NCI-H446 treated with DMSO at 0.1 percent for 48 hours (cell line): Measurements from ENCODE around the gene KCNJ1.

Experiments used
- DNase-seq: peaks from one replicate; lab custom pipeline; 2025; lab: John Stamatoyannopoulos, UW

KCNJ1 gene

DNA sequence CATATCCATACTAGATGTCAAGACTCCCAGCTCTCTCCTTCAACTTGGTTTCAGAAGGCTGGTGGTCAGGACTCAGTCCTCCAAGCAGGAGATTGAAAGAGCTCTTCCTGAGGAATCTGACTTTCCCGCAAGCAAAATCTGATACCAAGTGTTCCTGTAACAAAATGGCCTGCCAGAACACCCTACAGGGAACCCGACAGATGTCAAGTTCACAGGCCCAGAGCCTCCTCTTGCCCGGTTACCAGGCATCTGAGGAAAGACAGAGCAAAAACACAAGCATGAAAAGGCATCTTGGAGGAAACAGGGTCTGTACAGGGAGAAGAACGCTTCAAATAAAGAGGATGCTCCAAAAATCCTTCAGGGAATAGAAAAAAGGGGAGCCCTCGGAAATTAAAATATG is 15.4 kb upstream of the KCNJ1 start:
- DNase-seq, result no peak

DNA sequence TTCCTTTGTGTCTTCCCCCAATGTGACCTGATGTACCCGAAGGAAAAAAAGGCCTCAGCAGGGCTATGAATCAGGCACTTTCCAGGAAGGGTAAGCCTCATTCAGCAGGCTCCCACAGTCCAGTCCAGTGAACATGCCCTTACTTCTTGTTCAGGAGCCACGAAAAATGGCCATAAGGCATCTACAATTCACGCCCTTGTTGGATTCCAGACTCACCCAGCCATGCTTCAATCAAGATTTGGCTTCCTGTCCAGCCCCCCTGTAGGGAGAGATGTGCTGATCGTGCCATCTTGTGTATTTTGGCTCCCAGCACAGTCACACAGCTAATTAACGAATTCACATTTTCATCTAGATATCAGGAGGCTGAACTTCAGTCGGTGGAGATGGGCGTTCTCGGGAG is 14.1 kb upstream of the KCNJ1 start:
- DNase-seq, result peak; percentile 18

DNA sequence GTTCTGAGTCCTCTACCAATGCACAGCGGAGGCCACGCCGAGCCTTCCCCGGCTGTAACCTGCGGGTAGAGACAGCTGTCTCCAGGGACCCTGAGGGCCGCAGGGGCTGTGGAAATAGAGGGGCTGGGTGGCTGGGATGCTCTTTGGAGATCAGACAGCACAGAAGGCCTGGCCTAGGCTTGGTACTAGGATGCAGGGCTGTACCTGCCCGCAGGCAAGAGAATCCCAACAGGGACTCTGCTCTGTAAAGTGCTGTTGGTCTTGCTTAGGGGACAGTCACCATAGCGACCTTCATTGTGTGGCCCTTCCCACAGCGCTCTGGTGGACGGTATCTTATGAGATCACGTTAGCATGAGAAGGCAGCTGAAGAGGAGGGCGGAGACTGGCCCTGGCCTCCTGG is 12.7 kb upstream of the KCNJ1 start:
- DNase-seq, result no peak

DNA sequence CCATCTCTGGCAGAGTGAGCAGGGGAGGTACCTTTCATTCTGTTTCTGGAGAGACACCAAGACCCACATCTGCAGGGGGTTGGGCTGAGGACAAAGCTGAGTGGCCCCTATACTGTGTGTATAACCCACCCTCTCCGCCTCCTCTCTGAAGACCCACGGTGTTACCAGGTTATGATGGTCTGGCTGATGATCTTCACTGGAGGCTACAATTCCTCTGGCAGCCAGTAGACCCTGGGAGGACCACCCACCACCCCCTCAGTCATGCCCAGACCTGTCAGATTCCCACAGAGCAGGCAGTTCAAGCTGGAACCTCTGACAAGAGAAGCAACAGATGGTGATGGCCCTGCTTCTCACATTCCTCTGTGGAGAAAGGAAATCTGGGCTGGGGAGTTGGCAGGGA is 11.4 kb upstream of the KCNJ1 start:
- no peak for DNase-seq

GRCh38 chr11:128877726-128878125 is 10.6 kb upstream of the KCNJ1 start:
- DNase-seq, result no peak

- DNase-seq, result no peak
Observed at GRCh38 chr11:128876133-128876650, 9.1 kb upstream of the KCNJ1 start.

- no peak for DNase-seq
Observed at GRCh38 chr11:128874427-128874826, 7.3 kb upstream of the KCNJ1 start.

DNA sequence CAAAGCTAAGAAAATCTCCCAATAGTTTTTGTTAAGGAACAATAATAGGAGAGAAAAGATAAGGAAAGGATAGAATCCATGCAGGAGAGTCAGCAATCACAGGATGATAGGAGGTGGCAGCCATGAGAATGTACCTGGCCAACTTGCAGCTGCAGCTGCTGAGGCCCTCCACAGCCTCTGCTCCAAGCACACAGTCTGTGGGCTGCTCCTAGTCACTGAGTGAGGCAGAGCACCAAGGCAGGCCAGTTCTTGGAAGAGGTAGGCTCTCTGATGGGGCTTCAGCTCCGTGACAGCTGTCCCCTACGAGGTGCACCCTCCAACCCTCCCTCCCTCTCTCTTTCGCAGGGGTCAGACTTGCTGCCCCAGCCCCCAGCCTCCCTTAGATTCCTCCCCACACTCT is 5.5 kb upstream of the KCNJ1 start:
- no peak for DNase-seq

GRCh38 chr11:128872094-128872493 is 5.0 kb upstream of the KCNJ1 start:
- no peak for DNase-seq

GRCh38 chr11:128871168-128871610 is 4.1 kb upstream of the KCNJ1 start:
- no peak for DNase-seq

DNA sequence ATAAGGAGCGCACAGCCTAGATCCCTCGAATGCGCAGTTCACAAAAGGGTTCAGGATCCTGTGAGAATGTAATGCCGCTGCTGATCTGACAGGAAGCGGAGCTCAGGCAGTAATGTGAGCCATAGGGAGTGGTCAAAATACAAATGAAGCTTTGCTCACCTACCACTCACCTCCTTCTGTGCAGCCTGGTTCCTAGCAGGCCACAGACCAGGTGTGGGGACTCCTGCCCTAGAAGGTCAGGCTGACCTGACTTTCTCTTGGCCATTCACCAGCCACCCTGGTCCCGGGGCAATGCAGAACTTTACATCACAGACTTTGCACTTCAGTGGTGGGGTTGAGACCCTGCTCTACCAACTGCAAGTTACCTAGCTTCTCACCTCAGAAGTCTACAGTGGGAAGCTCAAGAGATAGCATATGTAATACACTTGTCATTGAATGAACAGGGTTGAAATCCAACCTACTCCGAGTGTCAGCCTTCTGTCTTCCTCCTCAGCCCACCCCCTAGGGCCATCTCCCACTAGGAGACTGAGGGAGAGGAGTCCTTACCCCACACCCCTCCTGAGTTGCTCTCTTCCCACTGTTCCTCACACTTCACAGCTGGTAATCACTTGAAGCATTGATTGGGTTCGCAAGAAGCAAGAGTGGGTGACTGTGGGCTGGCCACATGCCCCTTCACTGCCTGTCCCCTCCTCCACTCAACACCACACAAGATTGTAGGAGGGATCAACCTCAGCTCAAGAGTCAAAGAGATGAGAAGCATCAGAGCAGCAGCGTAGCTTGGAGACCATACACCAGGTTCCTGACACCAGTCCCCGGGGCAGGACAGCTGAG is 2.0 kb upstream of the KCNJ1 start:
- no peak for DNase-seq

DNA sequence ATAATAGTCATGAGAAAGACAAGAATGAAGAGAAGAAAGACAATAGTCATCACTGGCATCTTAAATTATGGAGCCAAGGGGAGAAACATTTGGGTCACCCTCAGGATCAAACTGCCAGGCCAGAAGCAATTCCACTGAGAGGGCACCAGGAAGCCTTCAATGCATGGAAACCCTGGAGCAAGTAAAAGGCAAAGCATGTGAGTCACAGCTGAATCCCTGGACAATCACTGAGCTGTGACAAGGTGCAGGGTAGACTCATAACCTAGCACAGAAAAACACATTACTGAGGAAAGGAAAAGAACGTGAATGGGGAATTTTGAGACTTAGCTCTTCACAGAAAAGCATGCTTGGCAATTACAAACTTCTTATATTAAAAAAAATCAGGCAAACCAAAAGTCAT is 1.6 kb downstream of the KCNJ1 start:
- DNase-seq, result no peak

DNA sequence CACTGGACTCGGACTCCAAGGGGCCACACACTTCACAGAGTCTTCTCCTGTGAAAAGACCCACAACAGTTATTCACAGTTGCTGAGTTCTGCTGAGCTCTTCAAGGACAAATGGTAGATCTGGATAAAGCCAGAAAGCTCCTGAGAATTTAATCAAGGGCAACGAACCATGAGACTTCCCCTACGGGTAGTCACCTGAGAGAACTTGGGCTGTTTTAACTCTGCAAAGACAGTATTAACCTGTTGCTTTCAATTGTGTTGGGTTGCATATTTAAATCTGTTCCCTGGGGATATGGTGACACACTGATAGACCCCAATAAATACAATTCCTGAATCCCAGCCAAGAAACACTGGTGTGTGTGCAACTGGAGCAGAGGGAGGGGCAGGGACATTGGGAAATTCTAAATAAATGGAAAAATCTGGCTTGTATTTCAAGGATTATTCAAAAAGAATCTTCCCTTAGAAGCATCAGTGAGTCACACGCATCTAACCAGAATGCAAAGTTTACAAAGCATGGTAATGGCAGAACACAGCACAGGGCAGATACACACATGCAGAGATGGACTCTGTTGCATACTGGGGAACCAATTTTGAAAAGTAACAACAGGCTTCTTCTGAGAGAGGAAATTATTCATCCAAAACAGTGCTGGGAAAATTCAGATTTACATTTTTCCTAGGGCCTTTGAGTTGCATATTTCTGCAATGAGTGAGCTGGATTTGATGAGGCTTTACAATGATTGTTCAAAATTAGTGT is 4.0 kb downstream of the KCNJ1 start:
- DNase-seq, result no peak

- DNase-seq, result no peak
Observed at GRCh38 chr11:128862406-128862805, 4.7 kb downstream of the KCNJ1 start.

DNA sequence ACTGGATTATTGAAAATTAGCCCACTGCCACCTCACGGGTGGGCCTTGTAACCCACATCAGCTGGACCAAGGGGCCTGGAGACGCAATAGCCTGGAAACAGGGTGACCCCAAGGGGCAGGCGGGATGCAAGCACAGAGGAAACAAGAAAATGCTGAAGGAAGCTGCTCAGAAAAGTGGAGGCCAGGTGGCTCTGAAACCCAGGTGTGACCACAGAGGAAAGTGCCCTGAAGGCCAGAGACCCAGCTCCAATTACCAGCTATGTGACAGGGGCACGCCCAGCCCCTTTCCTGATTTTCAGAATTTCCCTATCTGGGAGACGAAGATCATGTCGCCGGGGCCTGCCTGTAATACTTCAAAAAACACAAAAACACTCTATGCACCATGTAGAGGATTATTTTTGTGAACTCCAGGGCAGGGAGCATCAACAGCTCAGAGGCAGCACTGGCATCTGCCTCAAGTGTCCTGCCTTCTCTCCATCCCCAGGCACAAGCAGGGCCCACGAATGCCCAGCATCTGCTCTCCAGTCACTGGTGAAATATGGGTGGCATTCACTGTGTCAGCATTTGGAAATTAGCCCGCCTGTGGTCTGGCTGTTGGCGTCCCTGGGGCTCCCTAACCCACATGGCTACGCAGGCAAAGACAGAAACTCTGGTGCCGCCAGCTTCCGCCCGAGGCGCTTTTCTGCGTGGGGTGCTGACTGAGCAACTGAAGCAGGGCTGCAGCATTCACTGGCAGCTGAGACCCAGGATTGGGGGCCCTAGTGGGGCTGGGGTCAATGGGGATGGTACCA is 6.3 kb downstream of the KCNJ1 start:
- no peak for DNase-seq

DNA sequence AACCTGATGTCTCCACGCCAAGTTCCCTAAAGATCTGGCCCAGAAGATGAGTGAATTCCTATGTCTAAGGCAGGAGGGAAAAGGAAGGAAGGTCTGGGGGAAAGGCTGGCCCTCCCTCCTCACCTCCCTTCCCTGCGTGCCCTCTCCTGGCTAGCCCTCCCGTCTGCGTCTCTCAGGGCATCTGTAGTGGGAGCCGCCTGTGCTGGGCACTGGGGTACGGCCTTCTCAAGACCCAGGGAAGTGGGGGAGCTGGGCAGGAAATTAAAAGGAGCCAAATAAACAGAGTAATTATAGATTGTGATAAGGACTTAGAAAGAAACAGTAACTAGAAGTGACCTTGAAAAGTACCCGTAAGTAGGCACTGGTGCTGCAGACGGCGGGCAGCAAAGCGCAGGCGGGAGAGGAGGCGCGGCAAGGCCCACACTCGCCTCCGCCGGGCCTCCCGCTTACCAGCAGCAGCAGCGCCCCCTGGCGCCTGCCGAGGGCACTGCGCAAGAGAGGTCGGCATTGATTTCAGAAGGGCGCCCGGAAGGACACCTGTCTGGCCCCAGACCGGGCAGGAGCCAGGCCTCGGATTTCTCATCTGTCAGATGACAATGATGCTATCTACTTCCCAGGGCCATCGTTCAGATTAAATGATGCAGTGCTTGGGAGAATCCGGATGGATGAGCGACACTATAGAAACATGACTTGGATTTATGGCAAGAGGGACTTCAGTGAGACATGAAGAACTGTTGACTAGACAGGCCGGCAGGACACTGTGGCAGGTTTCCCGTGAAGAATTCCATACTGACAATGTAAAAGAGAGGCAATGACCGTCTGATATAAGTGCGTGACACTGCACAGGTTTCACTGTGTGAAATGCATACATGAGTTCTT is 7.3 kb downstream of the KCNJ1 start:
- DNase-seq, result no peak

DNA sequence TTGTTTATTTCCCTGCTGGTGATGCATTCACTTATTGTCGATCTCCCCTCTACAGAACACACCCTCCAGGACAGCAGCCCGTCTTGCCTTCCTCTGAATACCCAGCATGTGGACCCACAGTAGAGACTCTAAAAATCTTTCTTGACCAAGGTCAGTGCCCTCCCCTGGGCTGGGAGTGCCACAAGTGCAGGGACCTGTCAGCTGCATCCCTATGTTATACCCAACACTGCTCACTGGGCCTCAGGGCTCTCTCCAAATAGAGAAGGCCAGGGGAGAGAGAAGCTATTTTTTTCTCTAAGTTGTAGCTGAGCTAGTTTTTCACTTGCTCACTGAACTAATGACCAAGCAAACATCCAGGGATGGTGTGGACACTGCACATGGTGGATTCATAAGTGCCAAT is 9.8 kb downstream of the KCNJ1 start:
- DNase-seq, result no peak

- DNase-seq, result no peak
Observed at GRCh38 chr11:128856241-128856640, 10.9 kb downstream of the KCNJ1 start.

DNA sequence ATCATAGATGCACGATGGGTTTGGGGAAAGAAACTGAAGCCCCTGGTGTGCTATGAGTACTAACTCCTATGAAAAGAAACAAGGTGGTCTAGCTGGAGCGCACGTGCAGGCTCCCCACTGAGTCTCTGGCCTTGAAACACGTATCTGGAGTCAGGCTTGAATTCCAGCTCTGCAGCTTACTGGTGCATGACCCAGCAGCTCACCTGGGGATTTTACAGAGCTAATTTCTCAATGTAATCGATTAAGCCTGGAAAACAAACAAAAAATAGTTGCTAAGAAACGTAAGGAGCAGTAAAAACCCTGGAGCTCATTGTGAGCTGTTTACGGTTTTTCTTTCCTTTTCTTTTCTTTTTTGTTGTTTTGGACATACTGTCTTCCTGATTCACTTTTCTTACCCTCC is 12.3 kb downstream of the KCNJ1 start:
- DNase-seq, result no peak

GRCh38 chr11:128853559-128853958 is 13.5 kb downstream of the KCNJ1 start:
- DNase-seq, result no peak

DNA sequence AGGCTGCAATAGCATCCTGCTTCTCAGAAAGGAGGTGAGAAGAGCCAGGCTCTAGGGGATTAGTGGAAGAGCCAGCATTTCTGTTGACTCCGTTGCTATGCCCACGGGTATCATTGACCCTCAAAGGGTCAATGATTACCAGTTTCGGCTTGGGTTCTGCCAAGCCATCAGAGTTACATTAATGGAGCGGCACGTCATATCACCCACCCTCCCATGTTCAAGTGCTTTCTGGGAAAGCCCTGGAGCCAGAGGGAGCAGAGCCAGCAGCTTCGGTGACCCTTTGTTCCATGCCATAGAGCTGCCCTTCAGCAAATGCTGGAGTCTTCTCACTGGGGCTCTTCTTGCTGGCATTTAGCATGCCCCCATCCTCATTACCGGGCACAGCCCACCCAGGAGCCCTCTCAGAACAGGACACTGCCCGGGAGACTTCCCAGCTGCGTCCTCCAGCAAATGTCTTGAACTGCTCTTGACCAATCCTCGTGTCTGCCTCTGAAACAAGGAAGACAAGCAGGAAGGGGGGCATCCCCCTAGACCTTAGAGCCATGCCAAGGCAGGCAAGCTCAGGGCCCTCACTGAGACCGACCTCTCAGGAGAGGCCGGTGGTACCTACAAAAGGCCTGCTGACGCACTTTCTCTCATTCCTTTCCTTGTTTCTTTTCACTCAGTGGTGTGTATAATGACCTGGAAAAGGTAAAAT is 14.6 kb downstream of the KCNJ1 start:
- no peak for DNase-seq
